ENCODE data around the gene GTF2I. TPM values are rescaled to one million over a fixed set of nuclear protein-coding genes. Genes with fewer than 3 reads are reported as not detected.

Gene GTF2I
- total and polyA plus RNA-seq, 3 experiments from 2014 or later: 71.3 to 176 (median 176) TPM

GRCh38 chr7:74653686-74654181 lies 3.8 kb upstream of the GTF2I start:
- H3K27me3 Mint-ChIP-seq: peaks cover 0 to 2% of the 10 kb centered on the region in 2 donors
- Histone ChIP-seq H3K9me3 (ENCODE audit: low read length) (no peaks in the 10 kb centered on the region), H3K27ac (ENCODE audit: low read depth, low read length) (no peak overlapping the region), H3K4me1 (ENCODE audit: insufficient read depth, low read length) (peaks cover 31% of the 10 kb centered on the region), H3K4me3 (ENCODE audit: low read length) (no peak overlapping the region), H3K27me3 (ENCODE audit: insufficient read depth, low read length, poor library complexity, severe bottlenecking) (no peaks in the 10 kb centered on the region), H3K36me3 (ENCODE audit: insufficient read depth, low read length) (no peaks in the 10 kb centered on the region)
- peaks cover 21 to 44% (median 40%) of the 10 kb centered on the region in 3 donors for H3K4me1 Mint-ChIP-seq
- CTCF ChIA-PET: no interaction called here
- POLR2A ChIA-PET: no interaction called here
- no peak overlapping the region for H3K27ac Mint-ChIP-seq
- H3K9me3 Mint-ChIP-seq: no peaks in the 10 kb centered on the region
- no peak overlapping the region for H3K4me3 Mint-ChIP-seq
- no peak for DNase-seq
- H3K36me3 Mint-ChIP-seq: peaks cover 0 to 3% (median 0%) of the 10 kb centered on the region in 3 donors

- POLR2A ChIA-PET: interaction anchor here (0.5 kb wide), 1 partner anchor 16 kb away, joined by 3 read pairs; no protein-coding TSS in a partner anchor
- H3K27ac ChIP-seq (ENCODE audit: low read depth, low read length): no peak overlapping the region
Observed at GRCh38 chr7:74654811-74655210, 2.7 kb upstream of the GTF2I start.

GRCh38 chr7:74655324-74655723 lies 2.2 kb upstream of the GTF2I start:
- ChIA-PET CTCF (no interaction called here), POLR2A (interaction anchor here (0.5 kb wide), 1 partner anchor 15 kb away, joined by 3 read pairs; no protein-coding TSS in a partner anchor)
- Mint-ChIP-seq H3K4me3 (peak overlapping the region in 6 of 7 donors; percentile 12 to 96 (median 74)), H3K4me1 (peaks cover 27 to 42% (median 41%) of the 10 kb centered on the region in 3 donors), H3K27ac (peak overlapping the region in 7 of 8 donors; percentile 15 to 97 (median 47)), H3K36me3 (peaks cover 0 to 3% (median 0%) of the 10 kb centered on the region in 3 donors), H3K27me3 (peaks cover 0 to 2% of the 10 kb centered on the region in 2 donors), H3K9me3 (no peaks in the 10 kb centered on the region)
- Histone ChIP-seq H3K27ac (ENCODE audit: low read depth, low read length) (no peak overlapping the region), H3K4me3 (ENCODE audit: low read length) (peak overlapping the region; percentile 48), H3K36me3 (ENCODE audit: insufficient read depth, low read length) (no peaks in the 10 kb centered on the region), H3K27me3 (ENCODE audit: insufficient read depth, low read length, poor library complexity, severe bottlenecking) (no peaks in the 10 kb centered on the region), H3K4me1 (ENCODE audit: insufficient read depth, low read length) (peaks cover 37% of the 10 kb centered on the region), H3K9me3 (ENCODE audit: low read length) (no peaks in the 10 kb centered on the region)
- DNase-seq: no peak

More at GRCh38 chr7:74654811-74655210, 2.7 kb upstream of the GTF2I start:
- Histone ChIP-seq H3K36me3 (ENCODE audit: insufficient read depth, low read length) (no peaks in the 10 kb centered on the region), H3K9me3 (ENCODE audit: low read length) (no peaks in the 10 kb centered on the region), H3K4me3 (ENCODE audit: low read length) (no peak overlapping the region), H3K4me1 (ENCODE audit: insufficient read depth, low read length) (peaks cover 32% of the 10 kb centered on the region), H3K27me3 (ENCODE audit: insufficient read depth, low read length, poor library complexity, severe bottlenecking) (no peaks in the 10 kb centered on the region)
- CTCF ChIA-PET: no interaction called here
- no peaks in the 10 kb centered on the region for H3K9me3 Mint-ChIP-seq
- DNase-seq: no peak
- peaks cover 26 to 42% (median 41%) of the 10 kb centered on the region in 3 donors for H3K4me1 Mint-ChIP-seq
- peak overlapping the region in 4 of 7 donors; percentile 9 to 96 (median 44) for H3K4me3 Mint-ChIP-seq
- peak overlapping the region in 4 of 8 donors; percentile 19 to 97 (median 48) for H3K27ac Mint-ChIP-seq
- peaks cover 0 to 3% (median 0%) of the 10 kb centered on the region in 3 donors for H3K36me3 Mint-ChIP-seq
- peaks cover 0 to 2% of the 10 kb centered on the region in 2 donors for H3K27me3 Mint-ChIP-seq

GRCh38 chr7:74655768-74656440 lies 1.6 kb upstream of the GTF2I start:
- Histone ChIP-seq H3K9me3 (ENCODE audit: low read length) (no peaks in the 10 kb centered on the region), H3K27me3 (ENCODE audit: insufficient read depth, low read length, poor library complexity, severe bottlenecking) (no peaks in the 10 kb centered on the region), H3K36me3 (ENCODE audit: insufficient read depth, low read length) (no peaks in the 10 kb centered on the region), H3K4me3 (ENCODE audit: low read length) (peak overlapping the region; percentile 48), H3K4me1 (ENCODE audit: insufficient read depth, low read length) (peaks cover 38% of the 10 kb centered on the region), H3K27ac (ENCODE audit: low read depth, low read length) (no peak overlapping the region)
- Mint-ChIP-seq H3K9me3 (no peaks in the 10 kb centered on the region), H3K36me3 (peaks cover 0 to 5% (median 0%) of the 10 kb centered on the region in 3 donors), H3K27me3 (peaks cover 0 to 2% of the 10 kb centered on the region in 2 donors), H3K4me1 (peaks cover 27 to 42% (median 41%) of the 10 kb centered on the region in 3 donors), H3K27ac (peak overlapping the region; percentile 71 to 98 (median 89)), H3K4me3 (peak overlapping the region; percentile 88 to 99 (median 92))
- DNase-seq: no peak
- POLR2A ChIA-PET: no interaction called here
- CTCF ChIA-PET: no interaction called here

GRCh38 chr7:74656441-74656836 lies 1.1 kb upstream of the GTF2I start:
- peak; percentile 30 to 66 (median 47) for DNase-seq
- H3K36me3 Mint-ChIP-seq: peaks cover 0 to 5% (median 0%) of the 10 kb centered on the region in 3 donors
- Histone ChIP-seq H3K4me1 (ENCODE audit: insufficient read depth, low read length) (peaks cover 40% of the 10 kb centered on the region), H3K27me3 (ENCODE audit: insufficient read depth, low read length, poor library complexity, severe bottlenecking) (no peaks in the 10 kb centered on the region), H3K27ac (ENCODE audit: low read depth, low read length) (peak overlapping the region; percentile 85), H3K4me3 (ENCODE audit: low read length) (peak overlapping the region; percentile 86), H3K9me3 (ENCODE audit: low read length) (no peaks in the 10 kb centered on the region), H3K36me3 (ENCODE audit: insufficient read depth, low read length) (no peaks in the 10 kb centered on the region)
- peak overlapping the region; percentile 88 to 99 (median 92) for H3K4me3 Mint-ChIP-seq
- POLR2A ChIA-PET: interaction anchor here (1.0 kb wide), 1 partner anchor 13 kb away, joined by 4 read pairs; no protein-coding TSS in a partner anchor
- H3K27ac Mint-ChIP-seq: peak overlapping the region; percentile 71 to 98 (median 90)
- H3K27me3 Mint-ChIP-seq: peaks cover 0 to 2% of the 10 kb centered on the region in 2 donors
- peaks cover 31 to 45% (median 44%) of the 10 kb centered on the region in 3 donors for H3K4me1 Mint-ChIP-seq
- CTCF ChIA-PET: no interaction called here
- no peaks in the 10 kb centered on the region for H3K9me3 Mint-ChIP-seq

GRCh38 chr7:74656837-74657691 lies 454 bp upstream of the GTF2I start:
- ChIA-PET CTCF (interaction anchor here (0.6 to 1.4 kb wide), 2 partner anchors 14 to 56 kb away, joined by 3 to 6 read pairs; no protein-coding TSS in a partner anchor), POLR2A (interaction anchor here (0.6 to 1.0 kb wide), 10 partner anchors 13 to 1514 kb away, joined by 3 to 15 read pairs (median 5); partner anchors contain the start of genes ABHD11 and EIF4H)
- Mint-ChIP-seq H3K27me3 (peaks cover 0 to 2% of the 10 kb centered on the region in 2 donors), H3K36me3 (peaks cover 0 to 5% (median 0%) of the 10 kb centered on the region in 3 donors), H3K27ac (peak overlapping the region; percentile 72 to 98 (median 90)), H3K9me3 (no peaks in the 10 kb centered on the region), H3K4me3 (peak overlapping the region; percentile 88 to 99 (median 92)), H3K4me1 (peaks cover 34 to 51% (median 50%) of the 10 kb centered on the region in 3 donors)
- H3K4me1 ChIP-seq (ENCODE audit: insufficient read depth, low read length): peaks cover 40% of the 10 kb centered on the region
- peak overlapping the region; percentile 85 for H3K27ac ChIP-seq (ENCODE audit: low read depth, low read length)
- H3K36me3 ChIP-seq (ENCODE audit: insufficient read depth, low read length): no peaks in the 10 kb centered on the region
- peak; percentile 96 to 98 (median 96) for DNase-seq
- H3K9me3 ChIP-seq (ENCODE audit: low read length): no peaks in the 10 kb centered on the region
- no peaks in the 10 kb centered on the region for H3K27me3 ChIP-seq (ENCODE audit: insufficient read depth, low read length, poor library complexity, severe bottlenecking)
- peak overlapping the region; percentile 86 for H3K4me3 ChIP-seq (ENCODE audit: low read length)

- H3K4me3 Mint-ChIP-seq: peak overlapping the region; percentile 80 to 88 (median 84)
- Histone ChIP-seq H3K27me3 (ENCODE audit: insufficient read depth, low read length, poor library complexity, severe bottlenecking) (no peaks in the 10 kb centered on the region), H3K27ac (ENCODE audit: low read depth, low read length) (peak overlapping the region; percentile 69), H3K36me3 (ENCODE audit: insufficient read depth, low read length) (no peaks in the 10 kb centered on the region), H3K4me3 (ENCODE audit: low read length) (peak overlapping the region; percentile 58), H3K9me3 (ENCODE audit: low read length) (no peaks in the 10 kb centered on the region), H3K4me1 (ENCODE audit: insufficient read depth, low read length) (peaks cover 40% of the 10 kb centered on the region)
- DNase-seq: peak; percentile 87 to 92 (median 90)
- H3K27me3 Mint-ChIP-seq: peaks cover 0 to 2% of the 10 kb centered on the region in 2 donors
- ChIA-PET POLR2A (interaction anchor here (0.6 to 0.8 kb wide), 9 partner anchors 21 to 1512 kb away, joined by 3 to 15 read pairs (median 5); partner anchors contain the start of genes ABHD11 and EIF4H), CTCF (interaction anchor here (0.6 to 1.4 kb wide), 2 partner anchors 13 to 54 kb away, joined by 3 to 6 read pairs; no protein-coding TSS in a partner anchor)
- peak overlapping the region; percentile 86 to 97 (median 92) for H3K27ac Mint-ChIP-seq
- peaks cover 40 to 61% (median 60%) of the 10 kb centered on the region in 3 donors for H3K4me1 Mint-ChIP-seq
- peaks cover 0 to 7% (median 0%) of the 10 kb centered on the region in 3 donors for H3K36me3 Mint-ChIP-seq
- no peaks in the 10 kb centered on the region for H3K9me3 Mint-ChIP-seq
Observed at GRCh38 chr7:74658178-74659004, 873 bp downstream of the GTF2I start.

All from CD8-positive, alpha-beta memory T cell (primary cell).